ENCODE data around the gene SNRPB2.

The SNRPB2 gene

GRCh38 chr20:16729565-16730460 lies at the start of gene SNRPB2:
TSS of gene SNRPB2 (plus strand) at chr20:16730026. CDS start at chr20:16731703, 1,677 bp downstream.
- peak; percentile 86 for DNase-seq (ENCODE audit: low read depth)

GRCh38 chr20:16684416-16684815 lies 45.4 kb upstream of the SNRPB2 start:
- no peak for DNase-seq (ENCODE audit: low read depth)

GRCh38 chr20:16689906-16690305 lies 39.9 kb upstream of the SNRPB2 start:
- no peak for DNase-seq (ENCODE audit: low read depth)

GRCh38 chr20:16691381-16691780 lies 38.4 kb upstream of the SNRPB2 start:
- DNase-seq (ENCODE audit: low read depth): no peak

- DNase-seq (ENCODE audit: low read depth): no peak
These were observed 37.8 kb upstream of the SNRPB2 start for GRCh38 chr20:16692009-16692408.

GRCh38 chr20:16692442-16692841 lies 37.4 kb upstream of the SNRPB2 start:
- no peak for DNase-seq (ENCODE audit: low read depth)

GRCh38 chr20:16693278-16693677 lies 36.5 kb upstream of the SNRPB2 start:
- no peak for DNase-seq (ENCODE audit: low read depth)

GRCh38 chr20:16694161-16694560 lies 35.7 kb upstream of the SNRPB2 start:
- no peak for DNase-seq (ENCODE audit: low read depth)

GRCh38 chr20:16695628-16696027 lies 34.2 kb upstream of the SNRPB2 start:
- no peak for DNase-seq (ENCODE audit: low read depth)

GRCh38 chr20:16699293-16699692 lies 30.5 kb upstream of the SNRPB2 start:
- DNase-seq (ENCODE audit: low read depth): no peak

GRCh38 chr20:16701296-16701695 lies 28.5 kb upstream of the SNRPB2 start:
- DNase-seq (ENCODE audit: low read depth): no peak

- no peak for DNase-seq (ENCODE audit: low read depth)
These were observed 26.3 kb upstream of the SNRPB2 start for GRCh38 chr20:16703570-16703969.

- no peak for DNase-seq (ENCODE audit: low read depth)
These were observed 22.2 kb upstream of the SNRPB2 start for GRCh38 chr20:16707674-16708073.

- DNase-seq (ENCODE audit: low read depth): no peak
These were observed 21.2 kb upstream of the SNRPB2 start for GRCh38 chr20:16708602-16709001.

GRCh38 chr20:16709017-16709416 lies 20.8 kb upstream of the SNRPB2 start:
- DNase-seq (ENCODE audit: low read depth): no peak

- no peak for DNase-seq (ENCODE audit: low read depth)
These were observed 19.0 kb upstream of the SNRPB2 start for GRCh38 chr20:16710781-16711180.

- DNase-seq (ENCODE audit: low read depth): no peak
These were observed 18.1 kb upstream of the SNRPB2 start for GRCh38 chr20:16711661-16712258.

- no peak for DNase-seq (ENCODE audit: low read depth)
These were observed 17.3 kb upstream of the SNRPB2 start for GRCh38 chr20:16712511-16712947.

GRCh38 chr20:16713066-16713465 lies 16.8 kb upstream of the SNRPB2 start:
- no peak for DNase-seq (ENCODE audit: low read depth)

GRCh38 chr20:16714242-16714641 lies 15.6 kb upstream of the SNRPB2 start:
- DNase-seq (ENCODE audit: low read depth): no peak

GRCh38 chr20:16714751-16715150 lies 15.1 kb upstream of the SNRPB2 start:
- DNase-seq (ENCODE audit: low read depth): no peak

- DNase-seq (ENCODE audit: low read depth): no peak
These were observed 10.4 kb upstream of the SNRPB2 start for GRCh38 chr20:16719421-16719820.

GRCh38 chr20:16729080-16729479 lies 746 bp upstream of the SNRPB2 start:
- DNase-seq (ENCODE audit: low read depth): no peak

Data from activated gamma-delta T cell treated with anti-CD3 and anti-CD28 coated beads, Interleukin-2, amount 50 U/mL, for 16 hours (primary cell).